Suprapubic skin (tissue), 4 donors: Measurements from ENCODE around the gene IFI27L2. TPM values are rescaled to one million over a fixed set of nuclear protein-coding genes. Genes with fewer than 3 reads are reported as not detected.

ENCODE experiments used
- DNase-seq, 2 donors: peaks; one replicate each; pipeline ENCODE4 v3.0.0-alpha.2; 2019; ENCODE audit warnings: low spot score in 2 of 2
- H3K27ac ChIP-seq: fragments of 200-600 bp; sonication (generic); one replicate; pipeline ENCODE4 v1.5.1; 2019
- H3K27me3 ChIP-seq: fragments of 200-600 bp; sonication (generic); one replicate; pipeline ENCODE4 v1.5.1; 2019
- H3K36me3 ChIP-seq: fragments of 200-600 bp; sonication (generic); one replicate; pipeline ENCODE4 v1.5.1; 2019
- H3K4me1 ChIP-seq: fragments of 200-600 bp; sonication (generic); one replicate; pipeline ENCODE4 v1.5.1; 2019
- H3K4me3 ChIP-seq: fragments of 200-600 bp; sonication (generic); one replicate; pipeline ENCODE4 v1.5.1; 2019; ENCODE audit warnings: mild to moderate bottlenecking
- H3K9me3 ChIP-seq: fragments of 200-600 bp; sonication (generic); one replicate; pipeline ENCODE4 v1.5.1; 2019
- EP300 ChIP-seq: sonication (generic); formaldehyde crosslinking; IDR thresholded peaks from one replicate; pipeline ENCODE4 v1.6.1; 2017; ENCODE audit warnings: antibody characterized with exemption
- POLR2A ChIP-seq, 2 donors: fragments of 450-650 bp; IDR thresholded peaks; one replicate each; pipeline ENCODE4 v1.6.1; 2017; ENCODE audit warnings: antibody characterized with exemption in 2 of 2, mild to moderate bottlenecking in 2 of 2, moderate library complexity in 2 of 2
- POLR2AphosphoS5 ChIP-seq, 3 donors: sonication (generic); formaldehyde crosslinking; IDR thresholded peaks; one replicate each; pipeline ENCODE4 v1.6.1; 2017; ENCODE audit warnings: antibody characterized with exemption in 3 of 3
- WGBS: methylation state at CpG from one replicate; pipeline ENCODE4 v1.1.5; 2018; 5-methylcytosine and 5-hydroxymethylcytosine counted together
- total RNA-seq, 4 donors: library from RNA; depleted of rRNA; stranded (reverse); fragments of >200 nt; gene quantifications; one replicate each; pipeline ENCODE4 v1.1.0, GENCODE V29; 2016
- TF ChIP-seq, protein P1 (sequence below), 2 donors: fragments of 200-600 bp in 1 of 2; fragments of 450-650 bp in 1 of 2; sonication (generic) in 1 of 2; IDR thresholded peaks; one replicate each; pipeline ENCODE4 v1.5.1; 2016 to 2019; ENCODE audit warnings: antibody characterized with exemption in 2 of 2, mild to moderate bottlenecking in 1 of 2, moderate library complexity in 1 of 2

IFI27L2 gene
- total RNA-seq, 4 donors from 2014 or later = 29.9 to 87.6 (median 61.1) TPM

DNA sequence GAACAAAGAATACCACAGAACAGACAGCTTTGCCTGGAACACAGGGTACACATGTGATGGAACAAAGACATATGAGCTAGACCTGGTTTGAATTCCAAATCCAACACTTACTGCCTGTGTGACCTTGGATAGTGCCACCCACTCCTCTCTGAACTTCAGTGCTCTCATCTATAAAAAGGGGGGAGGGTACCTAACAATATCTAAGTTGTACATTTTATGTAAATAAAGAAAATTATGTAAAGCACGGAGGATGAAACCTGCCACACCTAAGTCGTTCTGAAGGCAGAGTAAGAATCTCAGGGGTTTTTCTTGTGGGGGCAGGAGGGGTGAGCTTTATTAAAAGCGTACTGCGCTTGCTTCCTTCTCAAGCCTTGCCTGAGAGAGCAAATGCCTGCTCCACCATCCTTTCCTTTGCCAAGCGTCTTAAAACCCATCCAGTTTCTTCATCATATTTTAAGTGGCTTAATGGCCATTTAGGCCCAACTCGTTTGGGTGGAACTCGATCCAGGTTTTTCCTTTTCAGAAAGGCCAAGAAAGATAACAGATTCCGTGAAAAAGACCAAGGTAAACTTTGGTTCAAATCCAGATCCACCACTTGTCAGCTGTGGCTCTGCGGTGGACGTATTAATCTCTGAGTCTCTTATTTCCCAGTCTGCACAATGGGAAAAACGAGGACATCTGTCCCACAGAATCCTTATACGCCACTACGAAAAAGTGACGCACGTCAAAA is 49.3 kb downstream of the IFI27L2 start:
- peak overlapping the region; percentile 97 for H3K27ac ChIP-seq
- TF ChIP-seq POLR2A (IDR thresholded peaks at IDR 0.05) (no peak), POLR2AphosphoS5 (IDR thresholded peaks at IDR 0.05) (no peak), EP300 (no peak)
- TF ChIP-seq, protein P1, sequence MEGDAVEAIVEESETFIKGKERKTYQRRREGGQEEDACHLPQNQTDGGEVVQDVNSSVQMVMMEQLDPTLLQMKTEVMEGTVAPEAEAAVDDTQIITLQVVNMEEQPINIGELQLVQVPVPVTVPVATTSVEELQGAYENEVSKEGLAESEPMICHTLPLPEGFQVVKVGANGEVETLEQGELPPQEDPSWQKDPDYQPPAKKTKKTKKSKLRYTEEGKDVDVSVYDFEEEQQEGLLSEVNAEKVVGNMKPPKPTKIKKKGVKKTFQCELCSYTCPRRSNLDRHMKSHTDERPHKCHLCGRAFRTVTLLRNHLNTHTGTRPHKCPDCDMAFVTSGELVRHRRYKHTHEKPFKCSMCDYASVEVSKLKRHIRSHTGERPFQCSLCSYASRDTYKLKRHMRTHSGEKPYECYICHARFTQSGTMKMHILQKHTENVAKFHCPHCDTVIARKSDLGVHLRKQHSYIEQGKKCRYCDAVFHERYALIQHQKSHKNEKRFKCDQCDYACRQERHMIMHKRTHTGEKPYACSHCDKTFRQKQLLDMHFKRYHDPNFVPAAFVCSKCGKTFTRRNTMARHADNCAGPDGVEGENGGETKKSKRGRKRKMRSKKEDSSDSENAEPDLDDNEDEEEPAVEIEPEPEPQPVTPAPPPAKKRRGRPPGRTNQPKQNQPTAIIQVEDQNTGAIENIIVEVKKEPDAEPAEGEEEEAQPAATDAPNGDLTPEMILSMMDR (IDR thresholded peaks at IDR 0.05) = no peak
- 2% methylated on average over 15 of the region's 15 CpGs for WGBS
- peaks cover 6% of the 10 kb centered on the region for H3K36me3 ChIP-seq
- H3K4me1 ChIP-seq = peaks cover 49% of the 10 kb centered on the region
- peak overlapping the region; percentile 100 for H3K4me3 ChIP-seq
- H3K27me3 ChIP-seq = no peaks in the 10 kb centered on the region
- DNase-seq = no peak
- no peaks in the 10 kb centered on the region for H3K9me3 ChIP-seq

DNA sequence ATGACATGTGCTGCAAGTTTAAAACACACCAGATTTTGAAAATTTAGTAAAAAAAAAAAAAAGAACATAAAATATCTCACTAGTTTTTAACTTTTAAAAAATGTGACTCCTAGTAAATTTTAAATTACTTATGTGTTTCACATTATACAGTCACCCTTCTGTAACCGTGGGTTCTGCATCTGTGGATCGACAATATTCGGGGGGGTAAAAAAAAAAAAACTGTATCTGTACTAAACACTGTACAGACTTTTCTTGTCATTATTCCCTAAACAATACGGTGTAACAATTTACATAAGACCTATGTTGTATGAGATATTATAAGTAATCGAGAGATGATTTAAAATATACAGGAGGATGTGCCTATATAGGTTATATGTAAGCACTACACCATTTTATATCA is 51.6 kb downstream of the IFI27L2 start:
- Histone ChIP-seq H3K36me3 (peaks cover 6% of the 10 kb centered on the region), H3K9me3 (no peaks in the 10 kb centered on the region), H3K4me3 (peak overlapping the region; percentile 100), H3K27ac (no peak overlapping the region), H3K27me3 (no peaks in the 10 kb centered on the region), H3K4me1 (peaks cover 52% of the 10 kb centered on the region)
- no peak for TF ChIP-seq EP300
- TF ChIP-seq, protein P1 (IDR thresholded peaks at IDR 0.05) = no peak
- TF ChIP-seq POLR2AphosphoS5 (IDR thresholded peaks at IDR 0.05) = no peak
- TF ChIP-seq POLR2A (IDR thresholded peaks at IDR 0.05) = no peak
- 79% methylated on average over 5 of the region's 5 CpGs for WGBS
- DNase-seq = no peak

Other genes starting within 250 kb of the IFI27L2 start
- not detected for gene FAM181A, start 202.3 kb downstream of the IFI27L2 start, total RNA-seq
- gene ASB2, start 153.0 kb downstream of the IFI27L2 start, total RNA-seq = 1 to 10 TPM in 2 of 4 donors, under 1 TPM in 2; 0.79 to 2.5 (median 0.95) TPM
- not detected for gene CCDC197, start 132.3 kb downstream of the IFI27L2 start, total RNA-seq
- 10 to 100 TPM in 3 of 4 donors, 1 to 10 TPM in 1; 7.2 to 35.5 (median 14.3) TPM for gene OTUB2, start 103.3 kb downstream of the IFI27L2 start, total RNA-seq
- 100 to 1,000 TPM; 107 to 134 (median 108) TPM for gene DDX24, start 48.4 kb downstream of the IFI27L2 start, total RNA-seq
- 10 to 100 TPM in 1 of 4 donors, 1 to 10 TPM in 3; 7.2 to 11.4 (median 9.3) TPM for gene IFI27L1, start 48.3 kb downstream of the IFI27L2 start, total RNA-seq
- gene IFI27, start 18.9 kb downstream of the IFI27L2 start, total RNA-seq = 100 to 1,000 TPM in 2 of 4 donors, 10 to 100 TPM in 2; 26.9 to 197 (median 142) TPM
- 1 to 10 TPM in 3 of 4 donors, under 1 TPM in 1; 0.24 to 4.4 (median 1.3) TPM for gene PPP4R4, start 44.7 kb upstream of the IFI27L2 start, total RNA-seq
- gene SERPINA10, start 163.7 kb upstream of the IFI27L2 start, total RNA-seq = under 1 TPM in 1 of 4 donors, not detected in 3; 0.24 TPM
- under 1 TPM in 1 of 4 donors, not detected in 3; 0.97 TPM for gene SERPINA6, start 193.7 kb upstream of the IFI27L2 start, total RNA-seq
- not detected for gene SERPINA2, start 237.1 kb upstream of the IFI27L2 start, total RNA-seq